SK-MEL-5 (cell line): ENCODE results near the gene WEE1. TPM values are rescaled to one million over a fixed set of nuclear protein-coding genes. Genes with fewer than 3 reads are reported as not detected.
A peak's percentile ranks its signal among the peaks of the same experiment; 100 is the strongest.

ENCODE experiments used
- DNase-seq: peaks from one replicate; pipeline ENCODE4 v3.0.0-alpha.2; 2016; ENCODE audit warnings: low read depth, low spot score
- in situ Hi-C: cut with HindIII; loops from 2 replicates; pipeline ENCODE4 v1.10.0; 2016; ENCODE audit warnings: low sequenced_read_pairs, high pct_unique_total_duplicates, low pct_unique_long_range_greater_than_20kb
- total RNA-seq: library from RNA; depleted of rRNA; stranded (reverse); fragments of >200 nt; shearing (Covaris generic); gene quantifications from 2 replicates; pipeline ENCODE4 v1.2.3, GENCODE V29; 2014

WEE1 gene
- total RNA-seq, 1 experiment from 2014 or later: 30.1 TPM

DNA sequence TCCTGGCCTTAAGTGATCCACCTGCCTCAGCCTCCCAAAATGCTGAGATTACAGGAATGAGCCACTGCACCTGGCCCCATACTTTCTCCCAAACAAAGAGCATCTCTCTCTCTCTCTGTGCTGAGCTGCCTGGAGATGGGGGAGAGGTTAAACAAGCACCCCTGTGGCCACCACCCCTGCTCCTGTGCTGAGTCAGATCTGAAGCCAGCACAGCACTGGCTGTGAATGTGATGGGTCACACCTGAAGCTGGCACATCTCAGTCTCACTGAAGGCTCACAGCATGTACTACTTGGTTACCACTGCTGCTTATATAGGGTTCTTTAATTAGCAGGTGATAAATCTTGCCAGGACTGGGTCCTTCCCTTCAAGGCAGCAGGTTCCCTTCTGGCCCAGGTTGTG, 10.8 kb upstream of the WEE1 start:
- in situ Hi-C loops: no loop called here
- DNase-seq: no peak

DNA sequence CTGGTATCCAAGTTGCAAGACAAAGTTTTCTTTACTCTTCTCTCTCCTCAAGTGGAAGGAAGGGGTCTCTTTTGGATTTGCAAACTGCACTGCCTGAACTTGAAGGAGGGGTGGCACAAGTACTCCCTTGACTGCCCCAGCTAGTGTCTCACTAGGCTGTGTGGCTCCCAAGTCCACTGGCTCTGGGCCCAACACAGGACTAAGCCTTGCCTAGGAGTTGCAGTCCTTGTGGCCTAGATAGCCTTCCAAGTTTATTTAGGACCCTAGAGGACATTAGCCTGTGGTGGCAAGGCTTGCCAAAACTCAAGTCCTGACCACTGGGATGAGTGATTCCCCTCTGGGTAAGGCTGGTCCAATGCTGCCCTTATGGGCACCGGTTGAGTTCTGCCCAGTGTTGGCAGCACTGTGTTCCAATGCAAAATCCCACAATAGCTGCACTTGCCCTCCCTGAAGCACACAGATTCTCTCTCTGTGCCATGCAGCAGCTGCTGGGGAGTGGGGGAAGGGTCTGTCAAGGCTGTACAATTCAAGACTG, 10.2 kb upstream of the WEE1 start:
- no peak for DNase-seq

DNA sequence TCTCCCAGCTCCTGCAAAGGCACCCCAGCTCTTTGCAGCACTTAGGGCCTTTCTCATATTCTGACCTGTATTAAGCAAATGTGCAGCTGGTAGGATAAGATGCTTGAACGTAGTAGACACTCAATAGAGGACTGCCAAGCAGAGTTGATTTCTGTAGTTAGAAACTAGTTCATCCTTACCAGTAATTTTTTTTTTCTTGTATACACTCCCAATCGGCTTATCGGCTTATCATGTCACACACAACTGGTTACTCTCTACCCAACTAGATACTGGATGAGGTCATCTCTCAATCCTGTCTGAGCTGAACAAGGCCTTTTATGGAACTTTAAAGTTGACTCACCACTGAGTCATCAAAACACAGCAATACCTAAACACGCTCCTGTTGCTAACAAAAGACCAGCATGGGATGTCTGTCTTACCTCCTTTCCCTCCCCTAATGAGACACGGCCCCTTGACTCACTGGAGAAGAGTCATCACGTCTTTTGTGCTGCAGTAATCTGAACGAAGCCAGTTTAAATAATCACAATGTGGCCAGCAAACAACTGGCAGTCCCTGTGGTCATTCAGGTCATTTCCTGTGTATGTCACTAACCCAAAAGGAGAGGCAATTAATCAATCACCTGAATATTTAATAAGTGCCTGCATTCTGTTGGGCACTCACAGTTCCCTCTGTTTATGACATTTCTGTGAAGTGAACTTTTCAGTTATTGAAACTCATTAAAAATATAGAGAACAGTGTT, 7.5 kb upstream of the WEE1 start:
- in situ Hi-C loops: no loop called here
- peak; percentile 86 for DNase-seq

More for the DNA sequence above, 10.2 kb upstream of the WEE1 start:
- in situ Hi-C loops: no loop called here

DNA sequence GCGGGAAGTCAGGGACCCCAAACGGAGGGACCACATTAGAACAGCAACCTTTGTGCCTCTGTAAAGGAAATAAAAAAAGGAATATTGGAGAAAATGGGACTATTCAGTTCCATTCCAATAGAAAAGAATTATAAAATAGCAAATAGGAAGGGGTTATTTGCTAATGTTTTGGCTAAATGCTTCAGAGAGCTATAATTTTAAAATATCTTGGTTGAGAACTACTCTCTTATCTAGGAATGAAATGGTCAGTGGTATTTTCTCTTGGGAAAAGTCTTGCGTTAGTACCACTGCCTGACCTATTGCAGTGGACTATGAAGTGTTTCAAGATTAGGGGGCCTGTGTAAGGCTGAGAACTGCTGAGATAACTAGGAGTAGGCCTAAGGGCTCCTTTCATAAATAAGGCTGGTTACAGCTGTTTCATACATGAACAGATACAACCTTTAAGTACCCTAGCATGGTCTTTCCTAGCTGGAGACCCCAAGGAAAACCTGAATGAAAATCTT, 6.9 kb upstream of the WEE1 start:
- no peak for DNase-seq
- in situ Hi-C loops: no loop called here

DNA sequence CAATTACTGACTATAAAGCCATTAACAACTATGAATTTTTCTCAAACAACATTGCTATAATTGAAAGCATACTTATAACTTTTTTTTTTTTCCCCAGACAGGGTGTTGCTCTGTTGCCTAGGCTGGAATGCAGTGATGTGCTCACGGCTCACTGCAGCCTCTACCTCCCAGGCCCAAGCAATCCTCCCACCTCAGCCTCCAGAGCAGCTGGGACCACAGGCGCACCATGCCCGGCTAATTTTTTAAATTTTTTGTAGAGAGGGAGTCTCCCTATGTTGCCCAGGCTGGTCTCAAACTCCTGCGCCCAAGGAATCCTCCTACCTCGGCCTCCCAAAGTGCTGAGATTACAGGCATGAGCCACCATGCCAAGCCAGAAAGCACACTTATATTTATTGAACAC, 6.1 kb upstream of the WEE1 start:
- DNase-seq: no peak

DNA sequence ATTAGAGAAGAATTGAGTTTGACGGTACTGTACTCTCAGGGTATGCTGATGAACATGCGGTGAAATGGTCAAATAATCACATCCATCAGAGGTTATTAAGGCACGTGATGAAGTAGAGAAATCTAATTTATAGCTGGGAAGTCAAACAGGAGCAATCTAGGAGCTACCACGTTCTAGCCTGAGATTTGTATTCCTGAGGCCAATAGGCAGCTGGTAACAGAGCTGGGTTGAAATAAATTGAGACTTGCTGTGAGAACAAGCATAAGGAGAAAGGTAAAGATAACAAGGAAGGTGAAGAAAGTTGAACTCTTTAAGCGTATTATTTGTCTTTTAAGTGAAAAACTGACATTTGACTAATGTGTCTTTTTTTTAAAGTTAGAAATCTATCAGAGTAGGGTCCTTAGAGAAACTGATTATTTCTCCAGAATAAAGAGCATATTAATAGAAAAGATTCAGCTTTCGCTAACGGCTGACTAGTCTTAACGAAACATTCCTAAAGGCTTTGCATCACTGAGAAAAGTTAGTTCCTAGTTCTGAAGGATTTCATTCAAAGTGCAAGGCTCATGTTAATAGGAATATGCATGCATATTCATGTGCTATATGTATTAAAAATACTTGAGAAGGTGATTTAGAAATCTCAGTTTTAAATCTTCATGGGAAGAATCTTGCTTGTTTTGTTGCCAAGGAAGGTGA, 5.2 kb upstream of the WEE1 start:
- no peak for DNase-seq
- in situ Hi-C loops: no loop called here

More for the DNA sequence above, 6.1 kb upstream of the WEE1 start:
- in situ Hi-C loops: no loop called here

DNA sequence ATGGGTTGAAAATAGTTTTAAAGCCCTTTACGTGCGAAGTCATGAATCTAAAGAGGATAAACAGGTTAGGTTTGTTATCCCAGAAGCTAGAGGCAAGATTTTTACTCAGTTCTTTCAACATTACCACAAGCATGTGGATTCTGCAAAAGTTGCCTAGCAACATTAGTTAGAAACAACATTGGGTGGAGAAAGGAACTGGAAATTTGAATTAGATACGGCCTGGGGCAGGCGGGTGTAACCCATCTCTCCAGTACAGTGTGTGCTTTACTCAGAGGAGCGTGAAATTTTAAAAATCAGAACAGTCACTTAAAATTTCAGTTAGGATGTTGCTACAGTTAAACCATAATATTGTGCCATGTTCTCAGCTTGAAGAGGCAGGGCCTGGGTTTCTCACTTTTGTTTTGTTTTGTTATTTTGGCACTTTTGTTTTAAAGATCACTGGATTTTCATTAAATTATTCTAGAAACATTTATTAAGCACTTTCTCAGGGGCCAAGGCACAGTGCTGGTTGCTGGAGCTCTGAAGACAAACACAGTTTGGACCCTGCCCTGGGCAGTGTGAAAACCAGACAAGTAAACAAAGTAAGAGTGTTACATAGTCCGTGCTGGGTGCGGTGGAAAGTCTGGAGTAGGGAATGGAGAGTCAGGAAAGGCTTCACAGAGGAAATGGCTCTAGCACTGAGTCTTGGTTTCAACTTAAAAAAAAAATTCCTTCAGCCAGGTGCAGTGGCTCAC, 4.4 kb upstream of the WEE1 start:
- DNase-seq: peak; percentile 65
- in situ Hi-C loops: no loop called here

DNA sequence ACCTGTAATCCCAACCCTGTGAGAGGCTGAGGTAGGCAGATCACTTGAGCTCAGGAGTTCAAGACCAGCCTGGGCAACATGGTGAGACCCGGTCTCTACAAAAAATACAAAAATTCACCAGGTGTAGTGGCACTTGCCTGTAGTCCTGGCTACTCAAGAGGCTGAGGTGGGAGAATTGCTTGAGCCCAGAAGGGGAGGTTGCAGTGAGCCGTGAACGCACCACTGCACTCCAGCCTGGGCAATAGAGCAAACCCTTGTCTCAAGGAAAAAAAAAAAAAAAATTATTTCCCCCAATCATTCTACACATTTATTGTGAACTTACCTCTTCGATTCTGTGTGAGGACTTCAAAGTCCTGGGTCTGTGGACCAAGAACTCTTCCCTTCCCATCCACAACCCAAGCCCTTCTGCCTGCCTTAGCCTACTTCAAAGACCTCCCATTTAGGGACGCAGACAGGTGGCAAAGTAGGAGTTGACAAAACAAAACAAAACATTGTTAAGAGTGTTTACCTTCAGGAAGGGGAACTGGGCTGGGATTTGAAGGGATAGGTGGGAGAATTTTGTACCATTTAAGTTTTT, 3.8 kb upstream of the WEE1 start:
- in situ Hi-C loops: no loop called here
- no peak for DNase-seq

DNA sequence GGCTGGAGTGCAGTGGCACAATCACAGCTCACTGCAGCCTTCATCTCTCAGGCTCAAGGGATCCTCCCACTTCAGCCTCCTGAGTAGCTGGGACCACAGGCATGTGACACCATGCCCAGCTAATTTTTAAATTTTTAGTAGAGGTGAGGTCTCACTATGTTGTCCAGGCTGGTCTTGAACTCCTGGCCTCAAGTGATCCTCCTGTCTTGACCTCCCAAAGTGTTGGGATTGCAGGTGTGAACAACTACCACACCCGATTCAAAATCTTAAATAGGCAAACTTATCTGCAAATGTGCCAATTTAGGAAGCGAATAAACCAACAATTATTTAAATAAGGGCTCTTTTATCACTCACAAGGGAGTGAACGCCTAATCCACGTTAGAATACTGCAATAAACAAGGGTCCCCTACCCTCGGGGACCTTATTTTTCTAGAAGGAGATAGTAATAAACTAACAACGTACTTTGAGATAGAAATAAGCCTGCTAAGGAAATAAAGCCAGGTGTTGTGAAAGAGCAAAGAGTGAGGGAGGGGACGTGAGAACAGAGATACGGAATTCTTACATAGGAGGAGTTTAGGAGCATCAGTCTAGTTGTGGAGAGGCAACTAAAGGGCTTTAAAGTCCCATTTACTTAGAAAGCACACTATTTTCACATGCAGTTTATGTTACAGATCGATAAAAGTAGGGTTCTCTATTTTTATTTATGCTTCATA, 3.0 kb upstream of the WEE1 start:
- DNase-seq: no peak
- in situ Hi-C loops: no loop called here

DNA sequence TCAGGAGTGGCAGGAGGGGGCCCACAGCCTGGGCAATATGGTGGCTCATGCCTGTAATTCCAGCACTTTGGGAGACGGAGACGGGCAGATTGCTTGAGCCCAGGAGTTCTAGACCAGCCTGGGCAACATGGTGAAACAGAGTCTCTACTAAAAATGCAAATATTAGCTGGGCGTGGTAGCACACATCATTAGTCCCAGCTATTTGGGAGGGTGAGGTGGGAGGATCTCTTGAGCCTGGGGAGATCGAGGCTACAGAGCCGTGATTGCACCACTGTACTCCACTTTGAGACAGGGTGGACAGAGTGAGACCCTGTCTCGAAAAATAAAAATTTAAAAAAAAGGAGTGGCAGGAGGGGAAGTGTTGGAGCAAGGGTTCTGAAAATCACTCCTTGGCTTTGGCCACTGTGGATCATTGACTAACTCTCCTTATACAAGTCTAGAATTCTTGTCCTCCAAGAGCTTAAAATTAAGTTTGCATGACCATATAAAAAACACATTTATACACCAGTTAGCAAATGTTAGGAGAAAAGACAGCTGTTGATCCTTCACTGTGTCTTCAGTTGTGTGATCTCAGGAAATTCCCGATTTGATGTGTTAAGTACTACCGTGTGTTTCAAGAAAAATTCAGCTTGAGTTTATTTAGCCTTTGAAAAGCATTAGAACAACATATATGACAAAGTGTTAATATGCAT, 2.3 kb upstream of the WEE1 start:
- no peak for DNase-seq
- in situ Hi-C loops: no loop called here

DNA sequence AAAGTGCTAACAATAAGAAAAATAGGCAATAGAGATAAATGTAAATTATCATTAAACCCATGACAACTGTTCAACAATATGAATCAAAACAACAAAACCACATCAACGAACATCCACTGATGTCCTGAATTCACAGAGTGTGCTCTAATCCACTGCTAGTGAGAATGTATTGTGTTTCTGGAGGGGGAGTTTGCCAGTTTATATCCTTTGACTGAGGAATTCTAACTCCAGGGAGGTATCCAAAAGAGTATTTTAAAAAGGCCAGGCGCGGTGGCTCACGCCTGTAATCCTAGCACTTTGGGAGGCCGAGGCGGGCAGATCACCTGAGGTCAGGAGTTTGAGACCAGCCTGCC, 1.7 kb upstream of the WEE1 start:
- DNase-seq: no peak
- in situ Hi-C loops: no loop called here

DNA sequence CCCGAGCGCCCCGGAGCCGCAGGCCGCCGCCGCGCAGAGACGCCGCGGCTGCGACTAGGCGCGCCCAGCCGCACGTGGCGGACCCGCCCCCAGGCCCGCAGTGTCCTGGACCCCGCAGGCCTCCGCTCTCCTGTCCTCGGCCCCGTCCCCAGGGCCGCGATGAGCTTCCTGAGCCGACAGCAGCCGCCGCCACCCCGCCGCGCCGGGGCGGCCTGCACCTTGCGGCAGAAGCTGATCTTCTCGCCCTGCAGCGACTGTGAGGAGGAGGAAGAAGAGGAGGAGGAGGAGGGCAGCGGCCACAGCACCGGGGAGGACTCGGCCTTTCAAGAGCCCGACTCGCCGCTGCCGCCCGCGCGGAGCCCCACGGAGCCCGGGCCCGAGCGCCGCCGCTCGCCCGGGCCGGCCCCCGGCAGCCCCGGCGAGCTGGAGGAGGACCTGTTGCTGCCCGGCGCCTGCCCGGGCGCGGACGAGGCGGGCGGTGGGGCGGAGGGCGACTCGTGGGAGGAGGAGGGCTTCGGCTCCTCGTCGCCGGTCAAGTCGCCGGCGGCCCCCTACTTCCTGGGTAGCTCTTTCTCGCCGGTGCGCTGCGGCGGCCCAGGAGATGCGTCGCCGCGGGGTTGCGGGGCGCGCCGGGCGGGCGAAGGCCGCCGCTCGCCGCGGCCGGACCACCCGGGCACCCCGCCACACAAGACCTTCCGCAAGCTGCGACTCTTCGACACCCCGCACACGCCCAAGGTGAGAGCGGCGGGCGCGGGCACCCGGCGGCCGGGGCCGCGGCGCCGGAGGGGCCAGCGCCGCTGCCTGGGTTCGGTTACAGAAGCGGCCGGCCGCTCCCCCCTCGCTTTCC, 528 bp downstream of the WEE1 start:
- DNase-seq: no peak
- in situ Hi-C loops: no loop called here

DNA sequence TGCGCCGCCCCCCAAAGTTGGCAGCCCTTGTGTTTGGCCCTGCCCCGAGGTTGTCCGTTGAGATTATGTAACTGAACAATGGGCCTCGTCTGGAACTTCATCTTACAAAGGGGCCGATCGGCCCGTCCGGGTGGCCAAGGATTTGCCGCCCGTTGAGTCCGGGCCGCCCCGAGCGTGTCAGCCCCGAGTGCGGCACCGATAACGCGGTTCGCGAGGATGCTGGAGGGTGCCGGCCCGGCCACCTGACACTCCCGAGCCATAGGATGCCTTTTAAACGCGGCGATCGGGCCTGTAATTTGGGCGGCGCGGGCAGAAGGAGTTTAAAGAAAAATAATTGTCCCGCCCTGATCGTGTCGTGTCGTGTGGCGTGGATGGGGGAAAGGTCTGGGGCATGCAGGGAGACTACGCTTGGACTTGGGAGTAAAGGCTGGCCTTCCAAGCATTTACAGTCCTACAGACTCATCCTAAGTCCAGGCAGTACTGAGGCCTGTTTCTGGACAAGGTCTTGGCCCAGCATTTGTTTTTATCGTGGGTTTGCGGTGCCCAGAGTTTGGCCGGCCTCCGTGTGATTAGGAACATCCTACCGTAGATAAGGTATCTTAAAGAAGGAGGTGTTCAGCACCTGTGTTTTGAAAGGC, 1.3 kb downstream of the WEE1 start:
- DNase-seq: peak; percentile 20
- in situ Hi-C loops: no loop called here

DNA sequence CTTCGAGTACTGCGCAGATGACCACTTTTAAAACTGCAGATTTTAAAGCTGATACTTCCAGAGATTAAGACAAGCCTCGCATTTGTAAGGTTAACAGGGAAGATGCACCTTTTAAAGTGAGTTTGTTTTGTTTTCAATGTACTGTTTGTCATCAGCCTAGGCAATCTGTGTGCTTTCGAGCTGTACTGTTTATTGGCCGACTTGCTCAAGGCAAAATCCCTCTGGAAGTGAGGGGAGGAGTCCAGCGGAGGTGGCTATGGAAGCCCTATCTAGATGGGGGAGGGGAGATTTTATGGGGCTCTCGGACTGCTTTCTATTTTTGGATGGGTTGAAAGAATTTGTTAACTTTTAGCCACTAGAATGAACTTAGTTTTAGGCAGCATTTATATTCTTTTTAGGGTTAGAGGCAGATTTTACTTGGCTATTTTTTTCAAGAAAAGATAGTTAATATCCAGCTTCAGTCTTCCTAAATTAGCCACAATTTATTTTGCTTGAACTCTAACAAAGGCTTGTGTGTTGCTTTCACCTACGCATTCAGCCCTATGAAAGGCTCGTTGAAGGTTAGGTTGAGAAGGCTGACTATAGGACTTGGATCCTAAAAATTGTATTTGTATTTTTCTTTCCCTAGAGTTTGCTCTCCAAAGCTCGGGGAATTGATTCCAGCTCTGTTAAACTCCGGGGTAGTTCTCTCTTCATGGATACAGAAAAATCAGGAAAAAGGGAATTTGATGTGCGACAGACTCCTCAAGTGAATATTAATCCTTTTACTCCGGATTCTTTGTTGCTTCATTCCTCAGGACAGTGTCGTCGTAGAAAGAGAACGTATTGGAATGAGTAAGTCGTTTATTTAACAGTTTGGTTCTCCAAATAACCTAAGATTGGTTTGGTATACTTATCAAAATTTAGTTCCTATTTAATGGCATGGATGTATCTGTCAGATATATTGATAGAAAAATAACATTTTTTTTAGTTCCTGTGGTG, 2.1 kb downstream of the WEE1 start:
- DNase-seq: peak; percentile 86
- in situ Hi-C loops: no loop called here
